IPS-18c (cell line): Measurements from ENCODE around the gene COL23A1.

Experiments used
- H3K4me3 ChIP-seq: 2 replicates; pipeline ENCODE4 v1.7.0; 2013; ENCODE audit warnings: low read depth, mild to moderate bottlenecking, low read length, moderate library complexity; ENCODE audit not compliant: insufficient read depth
- H3K9me3 ChIP-seq: one replicate; pipeline ENCODE4 v1.6.1; 2013; ENCODE audit warnings: mild to moderate bottlenecking, low read length, moderate library complexity; ENCODE audit not compliant: control insufficient read depth, insufficient read depth

Gene COL23A1

DNA sequence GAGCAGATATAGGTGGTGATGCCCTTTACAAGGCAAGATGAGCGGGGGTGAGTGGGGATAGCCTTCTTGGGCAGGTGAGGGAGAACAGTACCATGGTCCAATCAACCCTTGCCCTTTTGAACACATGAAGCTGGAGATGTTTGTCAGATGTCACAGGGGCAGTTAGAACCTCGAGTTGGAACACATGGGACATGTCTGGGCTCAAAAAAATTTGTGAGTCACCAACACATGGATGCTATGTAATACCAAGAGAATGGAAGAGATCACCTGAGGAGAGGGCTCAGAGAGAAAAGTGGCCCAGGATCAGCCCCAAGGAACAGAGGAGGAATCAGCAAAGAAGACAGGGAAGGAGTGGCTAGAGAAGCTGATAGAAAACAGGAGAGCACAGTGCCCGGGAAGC lies 362.3 kb downstream of the COL23A1 start:
- no peak overlapping the region for H3K4me3 ChIP-seq
- no peaks in the 10 kb centered on the region for H3K9me3 ChIP-seq

GRCh38 chr5:178227138-178227659 lies 363.0 kb downstream of the COL23A1 start:
- no peaks in the 10 kb centered on the region for H3K9me3 ChIP-seq
- H3K4me3 ChIP-seq = no peak overlapping the region

GRCh38 chr5:178225174-178225573 lies 365.0 kb downstream of the COL23A1 start:
- H3K9me3 ChIP-seq = no peaks in the 10 kb centered on the region

DNA sequence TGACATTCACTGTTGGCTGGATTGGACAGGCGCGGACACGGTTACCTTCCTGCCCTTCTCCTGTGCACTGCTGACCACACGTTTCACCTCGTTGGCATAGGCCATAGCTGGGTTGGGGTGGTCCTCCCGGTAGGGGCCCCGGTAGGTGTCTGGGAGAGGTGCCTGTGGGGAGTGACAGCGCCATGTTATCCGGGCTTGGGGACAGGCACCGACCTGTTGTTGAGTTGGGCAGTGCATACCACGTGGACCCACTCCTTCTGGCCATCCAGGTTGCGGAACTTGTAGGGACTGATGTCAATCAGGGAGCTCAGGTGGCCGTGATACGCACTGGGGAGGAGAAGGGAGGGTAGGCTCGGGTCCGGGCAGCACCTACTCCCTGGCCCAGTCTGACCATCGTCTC lies 365.8 kb downstream of the COL23A1 start:
- Histone ChIP-seq H3K9me3 (no peaks in the 10 kb centered on the region), H3K4me3 (no peak overlapping the region)

More at GRCh38 chr5:178225174-178225573, 365.0 kb downstream of the COL23A1 start:
- no peak overlapping the region for H3K4me3 ChIP-seq

DNA sequence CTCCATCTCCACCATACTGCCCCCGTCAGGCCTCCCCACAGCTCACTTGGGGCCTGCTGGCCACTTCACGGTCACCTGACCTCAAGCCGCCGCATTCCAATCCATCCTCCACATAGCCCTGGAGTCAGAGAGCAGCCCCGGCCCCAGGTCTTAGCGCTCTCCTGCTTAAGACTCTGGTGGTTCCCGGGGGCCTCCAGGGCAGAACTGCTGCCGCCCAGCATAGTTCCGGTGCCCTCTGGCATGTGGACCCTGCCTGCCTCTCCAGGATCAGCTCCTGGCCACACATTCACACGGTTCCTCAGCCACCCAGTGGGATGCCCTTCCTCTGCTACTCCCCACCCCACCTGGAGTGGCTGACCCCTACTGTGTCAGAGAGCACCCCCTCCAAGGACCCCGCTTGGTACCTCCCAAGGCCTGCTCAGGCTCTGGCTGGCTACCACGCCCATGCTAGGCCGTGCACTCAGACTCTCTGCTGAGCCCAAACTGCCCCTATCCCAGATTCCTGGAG lies 366.3 kb downstream of the COL23A1 start:
- Histone ChIP-seq H3K9me3 (no peaks in the 10 kb centered on the region), H3K4me3 (no peak overlapping the region)

- H3K9me3 ChIP-seq = no peaks in the 10 kb centered on the region
- no peak overlapping the region for H3K4me3 ChIP-seq
Measured at GRCh38 chr5:178223196-178223773, 366.9 kb downstream of the COL23A1 start.

GRCh38 chr5:178222292-178222691 lies 367.9 kb downstream of the COL23A1 start:
- Histone ChIP-seq H3K4me3 (no peak overlapping the region), H3K9me3 (no peaks in the 10 kb centered on the region)

DNA sequence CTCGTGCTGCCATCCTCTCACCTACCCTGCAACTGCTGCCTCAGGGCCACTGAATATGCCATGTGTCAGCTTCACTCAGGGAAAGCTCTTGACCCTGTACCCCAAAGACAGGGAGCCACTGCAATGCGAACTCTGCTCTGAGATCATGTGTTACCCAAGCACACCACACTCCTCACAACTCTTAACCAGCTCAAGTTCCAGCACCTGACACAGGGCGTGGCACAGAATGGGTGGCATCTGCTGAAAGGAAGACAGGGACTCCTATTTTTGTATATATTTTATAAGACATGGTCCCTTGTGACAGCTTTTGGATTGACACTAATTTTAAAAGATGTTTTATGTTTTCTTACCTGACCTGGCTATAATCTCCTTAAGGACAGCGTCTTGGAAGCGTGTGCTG lies 368.3 kb downstream of the COL23A1 start:
- Histone ChIP-seq H3K9me3 (no peaks in the 10 kb centered on the region), H3K4me3 (no peak overlapping the region)

- Histone ChIP-seq H3K4me3 (no peak overlapping the region), H3K9me3 (no peaks in the 10 kb centered on the region)
Measured at GRCh38 chr5:178221282-178221681, 368.9 kb downstream of the COL23A1 start.

- no peak overlapping the region for H3K4me3 ChIP-seq
- H3K9me3 ChIP-seq = no peaks in the 10 kb centered on the region
Measured at GRCh38 chr5:178218827-178219226, 371.4 kb downstream of the COL23A1 start.

DNA sequence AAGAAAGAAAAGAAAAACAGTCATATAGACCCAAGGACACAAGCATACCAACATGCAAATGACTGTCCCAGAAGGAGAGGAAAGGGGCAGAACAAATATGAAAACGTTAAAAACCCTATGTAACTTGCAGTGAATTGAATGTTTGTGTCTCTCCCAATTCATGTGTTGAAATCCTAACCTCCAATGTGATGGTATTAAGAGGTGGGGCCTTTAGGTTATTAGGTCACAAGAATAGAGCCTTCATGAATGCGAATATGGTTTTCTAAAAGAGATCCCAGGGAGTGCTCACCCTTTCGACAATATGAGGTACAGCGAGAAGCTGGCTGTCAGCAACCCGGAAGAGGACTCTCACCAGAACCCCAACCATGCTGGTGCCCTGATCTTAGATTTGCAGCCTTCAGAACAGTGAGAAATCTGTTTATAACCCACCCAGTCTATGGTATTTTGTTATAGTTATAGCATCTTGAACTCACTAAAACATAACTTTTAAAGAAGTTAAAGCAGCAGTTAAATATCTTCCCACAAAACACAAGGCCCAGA lies 371.9 kb downstream of the COL23A1 start:
- H3K4me3 ChIP-seq = no peak overlapping the region
- no peaks in the 10 kb centered on the region for H3K9me3 ChIP-seq

DNA sequence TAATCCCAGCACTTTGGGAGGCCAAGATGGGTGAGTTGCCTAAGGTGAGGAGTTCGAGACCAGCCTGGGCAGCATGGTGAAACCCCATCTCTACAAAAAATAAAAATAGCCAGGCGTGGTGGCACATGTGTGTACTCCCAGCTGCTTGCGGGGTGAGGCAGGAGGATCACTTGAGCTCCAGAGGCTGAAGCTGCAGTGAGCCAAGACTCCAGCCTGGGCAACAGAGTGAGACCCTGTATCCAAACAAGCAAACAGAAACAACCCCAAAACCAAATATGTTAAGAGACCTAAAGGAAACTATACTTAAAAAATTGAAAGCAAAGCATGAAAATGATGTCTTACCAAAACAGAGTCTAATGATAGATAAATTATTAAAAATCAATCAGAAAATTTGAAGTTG lies 373.4 kb downstream of the COL23A1 start:
- Histone ChIP-seq H3K4me3 (no peak overlapping the region), H3K9me3 (no peaks in the 10 kb centered on the region)

GRCh38 chr5:178216088-178216534 lies 374.1 kb downstream of the COL23A1 start:
- Histone ChIP-seq H3K9me3 (no peaks in the 10 kb centered on the region), H3K4me3 (no peak overlapping the region)

DNA sequence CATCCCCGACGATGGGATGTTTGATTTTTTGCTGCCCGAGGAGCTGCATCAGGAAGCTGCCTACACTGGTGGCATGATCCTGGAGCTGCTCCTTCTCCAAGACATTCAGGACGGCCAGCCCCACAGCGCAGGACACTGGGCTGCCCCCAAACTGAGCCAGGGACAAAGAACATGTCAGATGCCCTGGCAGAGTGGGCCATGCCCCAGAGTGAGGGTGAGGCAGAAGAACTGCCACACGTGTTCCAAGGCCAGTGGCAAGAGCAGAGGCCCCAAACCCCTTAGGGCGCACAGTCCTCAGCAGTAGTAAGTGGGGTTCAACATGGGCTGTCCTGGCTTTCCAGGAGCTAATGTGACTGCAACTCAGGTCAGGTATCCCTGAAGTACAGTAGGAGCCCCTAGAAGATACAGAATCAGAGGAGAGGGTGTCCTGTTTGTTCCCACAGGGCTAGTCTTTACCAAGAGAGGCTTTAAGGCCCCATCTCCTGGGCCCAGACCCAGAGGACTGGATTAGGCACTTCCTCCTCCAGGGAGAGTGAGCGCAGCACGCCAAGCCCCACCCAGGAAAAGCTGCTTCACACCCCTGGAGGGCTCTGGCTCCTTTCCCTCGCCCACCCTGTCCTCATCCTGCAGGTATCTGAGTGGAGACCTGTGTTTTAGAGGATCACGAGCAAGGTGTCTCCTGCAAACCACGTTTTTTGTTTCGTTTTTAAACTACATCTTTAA lies 374.8 kb downstream of the COL23A1 start:
- Histone ChIP-seq H3K9me3 (no peaks in the 10 kb centered on the region), H3K4me3 (no peak overlapping the region)

- H3K4me3 ChIP-seq = no peak overlapping the region
- no peaks in the 10 kb centered on the region for H3K9me3 ChIP-seq
Measured at GRCh38 chr5:178214160-178214803, 375.9 kb downstream of the COL23A1 start.

GRCh38 chr5:178213748-178214151 lies 376.4 kb downstream of the COL23A1 start:
- H3K4me3 ChIP-seq = no peak overlapping the region
- no peaks in the 10 kb centered on the region for H3K9me3 ChIP-seq

GRCh38 chr5:178213003-178213461 lies 377.2 kb downstream of the COL23A1 start:
- H3K9me3 ChIP-seq = no peaks in the 10 kb centered on the region

More at GRCh38 chr5:178213003-178213461, 377.2 kb downstream of the COL23A1 start:
- H3K4me3 ChIP-seq = no peak overlapping the region
